GM04503 (cell line): ENCODE data around the gene TCP11X1.
"Not testable (repeated sequence)": the region's sequence is repeated elsewhere in the genome, so short reads cannot be mapped to it uniquely, and the experiment has no call there.

ENCODE experiments used
- DNase-seq: peaks from one replicate; pipeline ENCODE4 v3.0.0-alpha.2; 2012; ENCODE audit warnings: low read depth

The TCP11X1 gene

DNA sequence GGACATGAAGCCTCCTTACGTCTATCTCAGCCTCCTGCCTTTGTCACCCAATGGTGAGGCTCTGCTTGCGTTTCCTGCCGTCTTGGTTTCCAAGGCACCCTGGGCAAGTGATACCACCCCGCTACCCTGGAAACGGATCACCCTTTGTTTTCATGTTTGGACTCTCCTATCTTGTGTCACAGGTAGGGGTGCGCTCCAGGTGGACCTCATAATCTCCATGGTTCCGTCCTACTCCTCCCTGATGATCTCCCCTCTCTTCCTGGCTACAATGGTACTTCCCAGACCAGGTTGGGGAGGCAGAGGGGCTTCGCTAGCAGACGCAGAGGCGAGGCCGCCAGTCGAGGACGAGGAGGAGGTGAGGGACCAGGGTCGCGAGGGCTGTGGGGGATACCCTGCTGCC, at the start of gene TCP11X1:
TCP11X1 (plus strand) TSS at position 316 of the 400 bp plus-strand sequence.
- DNase-seq: not testable (repeated sequence)

DNA sequence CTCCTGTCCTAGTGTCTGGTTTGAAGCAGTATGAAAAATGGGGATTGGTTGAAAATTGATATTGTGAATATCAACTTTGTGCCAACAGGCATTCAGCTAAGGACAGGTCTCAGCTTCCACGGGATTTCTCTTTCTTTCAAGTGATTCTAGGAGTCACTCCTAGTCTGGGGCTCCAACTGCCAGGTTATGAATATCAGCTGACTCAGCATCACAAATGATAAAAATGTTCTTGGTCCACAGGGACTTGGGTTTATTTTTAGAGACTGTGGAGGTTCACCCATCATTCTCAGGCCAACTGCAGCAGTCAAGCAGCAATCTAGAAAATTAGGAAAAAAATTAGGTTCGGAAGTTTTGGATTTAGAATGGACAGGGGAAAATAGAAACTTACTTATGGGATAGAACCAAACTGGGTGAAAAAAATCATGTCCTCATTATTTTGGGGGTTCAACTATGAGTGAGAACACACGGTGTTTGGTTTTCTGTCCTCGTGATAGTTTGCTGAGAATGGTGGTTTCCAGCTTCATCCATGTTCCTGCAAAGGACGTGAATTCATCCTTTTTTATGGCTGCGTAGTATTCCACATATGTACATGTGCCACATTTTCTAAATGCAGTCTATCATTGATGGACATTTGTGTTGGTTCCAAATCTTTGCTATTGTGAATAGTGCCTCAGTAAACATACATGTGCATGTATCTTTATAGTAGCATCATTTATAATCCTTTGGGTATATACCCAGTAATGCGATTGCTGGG, 29.0 kb upstream of the TCP11X1 start:
- no peak for DNase-seq

DNA sequence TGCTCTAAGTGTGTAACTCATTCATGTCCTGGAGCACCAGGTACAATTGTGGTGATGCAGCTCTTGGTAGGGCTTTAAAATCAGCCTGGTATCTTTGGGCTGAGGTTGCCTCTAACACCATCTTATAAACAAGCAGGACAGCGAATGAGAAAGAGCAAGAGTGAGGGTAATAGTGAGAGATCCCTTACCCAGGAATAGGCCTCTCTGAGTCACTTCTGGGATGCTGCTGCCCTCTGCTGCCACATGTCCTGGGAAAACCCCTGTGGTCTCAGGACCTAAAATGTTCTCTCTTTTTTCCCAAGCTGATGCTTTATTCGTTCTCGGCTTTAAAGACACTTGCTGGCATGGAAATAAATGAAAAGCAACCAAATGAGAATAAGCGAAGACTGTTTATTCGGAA, 7.2 kb upstream of the TCP11X1 start:
- DNase-seq: not testable (repeated sequence)

DNA sequence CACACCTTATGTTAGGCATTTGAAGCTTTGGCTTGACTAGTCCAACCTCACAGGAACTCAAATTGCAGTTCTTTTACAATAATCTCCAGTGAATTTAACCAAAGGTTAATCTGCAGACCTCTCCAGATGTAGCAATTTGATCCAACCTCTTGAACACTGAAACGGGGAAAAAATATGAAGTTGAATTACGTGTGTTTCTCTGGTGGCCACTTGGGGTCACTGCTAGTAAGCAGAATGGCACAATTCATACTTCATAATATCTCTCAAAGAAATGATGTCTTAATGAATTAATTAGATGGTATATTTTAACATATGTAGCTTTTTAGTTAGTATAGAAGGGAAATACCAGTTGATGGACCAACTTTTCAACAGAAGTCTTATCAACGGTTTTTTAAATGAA, 1.4 kb downstream of the TCP11X1 start:
- not testable (repeated sequence) for DNase-seq

DNA sequence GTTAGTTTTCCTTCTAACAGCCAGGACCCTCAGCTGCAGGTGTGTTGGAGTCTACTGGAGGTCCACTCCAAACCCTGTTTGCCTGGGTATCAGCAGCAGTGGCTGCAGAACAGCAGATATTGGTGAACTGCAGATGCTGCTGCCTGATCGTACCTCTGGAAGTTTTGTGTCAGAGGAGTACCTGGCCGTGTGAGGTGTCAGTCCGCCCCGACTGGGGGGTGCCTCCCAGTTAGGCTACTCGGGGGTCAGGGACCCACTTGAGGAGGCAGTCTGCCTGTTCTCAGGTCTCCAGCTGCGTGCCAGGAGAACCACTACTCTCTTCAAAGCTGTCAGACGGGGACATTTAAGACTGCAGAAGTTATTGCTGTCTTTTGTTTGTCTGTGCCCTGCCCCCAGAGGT, 20.6 kb downstream of the TCP11X1 start:
- DNase-seq: not testable (repeated sequence)

DNA sequence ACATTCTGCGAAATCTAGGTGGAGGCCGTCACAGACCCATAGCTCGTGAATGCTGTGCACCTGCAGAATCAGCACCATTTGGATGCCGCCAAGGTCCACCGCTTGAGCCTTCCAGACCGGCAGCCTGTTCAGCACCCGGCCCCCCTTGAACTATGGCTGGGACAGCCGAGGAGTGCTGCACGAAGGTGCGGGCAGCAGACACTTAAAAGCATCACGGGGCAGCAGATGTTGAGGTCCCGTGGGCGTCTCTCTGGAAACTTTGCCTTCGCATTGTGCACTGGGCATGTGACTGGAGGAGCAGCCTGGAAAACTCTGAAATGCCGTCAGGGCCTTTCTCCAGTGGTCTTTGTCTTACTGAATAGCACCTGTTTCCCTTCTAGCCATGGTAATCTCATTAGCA, 25.2 kb downstream of the TCP11X1 start:
- DNase-seq: not testable (repeated sequence)

DNA sequence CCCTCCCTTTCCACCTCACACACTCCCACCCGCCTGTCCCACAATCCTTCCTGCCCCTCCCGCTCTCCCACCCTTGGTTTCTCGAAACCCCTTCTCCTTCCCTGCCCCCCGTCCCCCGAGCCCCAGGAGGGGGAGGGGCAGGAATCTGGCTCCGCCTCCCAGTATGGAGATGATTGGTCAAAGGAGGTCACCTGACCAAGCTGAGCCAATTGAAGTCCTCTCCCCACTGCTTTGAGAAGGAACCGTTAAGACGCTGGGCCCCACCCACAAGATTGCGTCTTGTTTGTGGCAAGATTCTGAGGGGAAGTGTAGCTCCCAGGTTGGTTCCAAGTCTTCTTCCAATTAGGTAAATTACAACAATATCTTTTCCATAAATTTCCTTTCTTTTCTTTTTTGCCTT, 31.8 kb downstream of the TCP11X1 start, which contains the start of gene NXF2:
NXF2 (plus strand) TSS at position 275 of the 400 bp plus-strand sequence. CDS start 59,912 bp downstream, outside the sequence.
- not testable (repeated sequence) for DNase-seq

DNA sequence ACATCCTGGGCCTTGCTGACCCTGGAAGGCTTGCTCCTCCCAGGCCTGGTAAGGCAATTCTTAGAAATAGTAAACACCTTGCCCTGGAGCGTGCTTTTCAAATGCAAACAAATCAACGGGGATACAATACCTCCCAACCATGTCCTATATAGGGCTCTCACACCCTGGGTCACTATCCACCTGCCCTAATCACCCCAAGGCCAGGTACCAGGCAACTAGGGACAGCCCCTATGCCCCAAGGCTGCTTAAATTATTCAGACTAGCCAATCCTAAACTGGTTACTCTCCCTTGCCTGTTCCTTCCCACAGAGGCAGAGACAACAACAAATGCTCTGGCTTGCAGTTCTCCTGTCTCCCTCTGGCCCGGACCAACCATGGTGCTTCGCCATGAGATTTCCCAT, 57.1 kb downstream of the TCP11X1 start:
- not testable (repeated sequence) for DNase-seq
